Type B pancreatic cell (in vitro differentiated cells): ENCODE measurements around the gene TMEM223. TPM values are rescaled to one million over a fixed set of nuclear protein-coding genes. Genes with fewer than 3 reads are reported as not detected.

ENCODE experiments used
- DNase-seq: peaks from one replicate; pipeline ENCODE4 v3.0.0; 2021; ENCODE audit warnings: mixed read lengths; ENCODE audit not compliant: unreplicated experiment; ENCODE audit errors: extremely low spot score
- H3K27ac Mint-ChIP-seq: 2 replicates; pipeline ENCODE4 v1.8.0; 2021; ENCODE audit warnings: mild to moderate bottlenecking, mixed read lengths
- H3K27me3 Mint-ChIP-seq: 2 replicates; pipeline ENCODE4 v1.8.0; 2021; ENCODE audit warnings: mixed read lengths
- H3K36me3 Mint-ChIP-seq: 2 replicates; pipeline ENCODE4 v1.8.0; 2021; ENCODE audit warnings: mixed read lengths
- H3K4me1 Mint-ChIP-seq: one replicate; pipeline ENCODE4 v1.8.0; 2021; ENCODE audit warnings: mixed read lengths; ENCODE audit not compliant: unreplicated experiment
- H3K4me3 Mint-ChIP-seq: 2 replicates; pipeline ENCODE4 v1.8.0; 2021; ENCODE audit warnings: mild to moderate bottlenecking, mixed read lengths
- H3K9me3 Mint-ChIP-seq: 2 replicates; pipeline ENCODE4 v1.8.0; 2021; ENCODE audit warnings: mixed read lengths
- total RNA-seq: library from RNA; stranded (reverse); gene quantifications from 2 replicates; pipeline ENCODE4 v1.2.1, GENCODE V29; 2021; ENCODE audit warnings: low replicate concordance
- TF ChIP-seq, protein P1 (sequence below): fragments of 200-600 bp; sonication (generic); conservative IDR thresholded peaks from 2 replicates; pipeline ENCODE4 v1.5.0; 2021; ENCODE audit warnings: antibody characterized with exemption, mild to moderate bottlenecking

Gene TMEM223
- total RNA-seq, 1 donor from 2014 or later: 21.9 TPM

DNA sequence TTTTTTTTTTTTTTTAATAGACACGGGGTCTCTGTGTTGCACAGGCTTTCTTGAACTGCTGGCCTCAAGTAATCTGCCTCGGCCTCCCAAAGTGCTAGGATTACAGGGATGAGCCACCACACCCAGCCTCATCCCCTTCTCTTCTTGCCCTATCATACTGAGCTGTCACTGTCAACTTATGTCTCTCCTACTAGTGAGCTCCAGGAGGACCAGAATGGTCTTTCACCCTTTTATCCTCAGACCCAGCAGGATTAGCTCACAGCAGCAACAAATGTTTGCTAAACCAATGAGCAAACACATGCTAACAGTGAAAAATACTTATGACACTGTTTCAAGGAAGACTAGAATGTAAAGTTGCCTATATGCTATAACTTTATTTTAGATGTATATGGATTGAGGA is 19.9 kb upstream of the TMEM223 start:
- Mint-ChIP-seq H3K4me1 (peaks cover 3% of the 10 kb centered on the region), H3K27me3 (no peaks in the 10 kb centered on the region), H3K4me3 (no peak overlapping the region), H3K9me3 (no peaks in the 10 kb centered on the region), H3K36me3 (peaks cover 9% of the 10 kb centered on the region), H3K27ac (no peak overlapping the region)
- DNase-seq: no peak
- TF ChIP-seq, protein P1, sequence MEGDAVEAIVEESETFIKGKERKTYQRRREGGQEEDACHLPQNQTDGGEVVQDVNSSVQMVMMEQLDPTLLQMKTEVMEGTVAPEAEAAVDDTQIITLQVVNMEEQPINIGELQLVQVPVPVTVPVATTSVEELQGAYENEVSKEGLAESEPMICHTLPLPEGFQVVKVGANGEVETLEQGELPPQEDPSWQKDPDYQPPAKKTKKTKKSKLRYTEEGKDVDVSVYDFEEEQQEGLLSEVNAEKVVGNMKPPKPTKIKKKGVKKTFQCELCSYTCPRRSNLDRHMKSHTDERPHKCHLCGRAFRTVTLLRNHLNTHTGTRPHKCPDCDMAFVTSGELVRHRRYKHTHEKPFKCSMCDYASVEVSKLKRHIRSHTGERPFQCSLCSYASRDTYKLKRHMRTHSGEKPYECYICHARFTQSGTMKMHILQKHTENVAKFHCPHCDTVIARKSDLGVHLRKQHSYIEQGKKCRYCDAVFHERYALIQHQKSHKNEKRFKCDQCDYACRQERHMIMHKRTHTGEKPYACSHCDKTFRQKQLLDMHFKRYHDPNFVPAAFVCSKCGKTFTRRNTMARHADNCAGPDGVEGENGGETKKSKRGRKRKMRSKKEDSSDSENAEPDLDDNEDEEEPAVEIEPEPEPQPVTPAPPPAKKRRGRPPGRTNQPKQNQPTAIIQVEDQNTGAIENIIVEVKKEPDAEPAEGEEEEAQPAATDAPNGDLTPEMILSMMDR: no peak

DNA sequence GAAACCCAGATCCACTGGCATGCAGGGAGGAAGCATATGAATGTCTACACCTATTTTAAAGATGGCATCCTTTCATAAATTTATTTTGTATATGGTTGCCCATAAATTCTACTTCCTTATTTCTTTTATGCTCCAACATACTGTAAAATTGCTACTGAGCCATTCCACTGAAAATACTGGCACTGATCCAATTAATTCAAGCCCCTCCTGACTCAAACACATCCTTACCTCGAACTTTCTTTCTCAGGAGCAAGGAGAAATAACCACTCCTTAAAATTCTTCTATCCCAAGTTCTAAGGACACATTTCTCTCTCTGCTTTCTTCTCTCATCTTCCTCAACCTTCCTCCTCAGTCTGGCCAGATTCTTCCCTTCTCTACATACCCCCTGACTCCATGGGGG is 18.9 kb upstream of the TMEM223 start:
- peaks cover 3% of the 10 kb centered on the region for H3K4me1 Mint-ChIP-seq
- no peaks in the 10 kb centered on the region for H3K9me3 Mint-ChIP-seq
- no peak overlapping the region for H3K27ac Mint-ChIP-seq
- TF ChIP-seq, protein P1: no peak
- no peak overlapping the region for H3K4me3 Mint-ChIP-seq
- no peak for DNase-seq
- H3K36me3 Mint-ChIP-seq: peaks cover 9% of the 10 kb centered on the region
- no peaks in the 10 kb centered on the region for H3K27me3 Mint-ChIP-seq

DNA sequence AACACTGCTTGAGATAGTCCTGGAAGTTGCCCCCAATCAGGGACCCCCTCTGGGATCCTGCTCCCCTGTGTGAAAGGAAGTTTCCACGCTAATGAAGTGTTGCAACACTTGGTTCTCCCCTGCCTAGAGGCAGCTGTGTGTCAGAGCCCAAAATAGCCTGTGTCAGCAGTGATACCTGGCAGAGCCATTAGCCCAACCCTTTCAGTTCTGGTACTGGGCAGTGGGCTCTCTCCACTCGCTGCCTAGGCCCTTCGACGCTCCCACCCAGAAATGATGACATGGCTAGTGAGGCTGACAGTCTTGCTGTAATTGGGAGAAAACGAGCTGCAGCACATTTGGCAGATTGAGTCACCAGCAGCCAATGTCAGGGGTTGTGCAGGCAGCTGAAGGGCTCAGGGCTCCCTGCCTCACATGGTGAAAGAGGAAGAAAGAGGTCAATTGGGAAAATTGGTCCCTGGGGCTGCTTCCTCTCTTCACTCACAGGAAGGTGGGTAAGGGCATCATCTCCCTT is 14.9 kb upstream of the TMEM223 start:
- Mint-ChIP-seq H3K9me3 (no peaks in the 10 kb centered on the region), H3K4me1 (peaks cover 12% of the 10 kb centered on the region), H3K36me3 (peaks cover 13% of the 10 kb centered on the region), H3K4me3 (peak overlapping the region; percentile 100), H3K27ac (peak overlapping the region; percentile 98), H3K27me3 (no peaks in the 10 kb centered on the region)
- DNase-seq: no peak
- TF ChIP-seq, protein P1: no peak

DNA sequence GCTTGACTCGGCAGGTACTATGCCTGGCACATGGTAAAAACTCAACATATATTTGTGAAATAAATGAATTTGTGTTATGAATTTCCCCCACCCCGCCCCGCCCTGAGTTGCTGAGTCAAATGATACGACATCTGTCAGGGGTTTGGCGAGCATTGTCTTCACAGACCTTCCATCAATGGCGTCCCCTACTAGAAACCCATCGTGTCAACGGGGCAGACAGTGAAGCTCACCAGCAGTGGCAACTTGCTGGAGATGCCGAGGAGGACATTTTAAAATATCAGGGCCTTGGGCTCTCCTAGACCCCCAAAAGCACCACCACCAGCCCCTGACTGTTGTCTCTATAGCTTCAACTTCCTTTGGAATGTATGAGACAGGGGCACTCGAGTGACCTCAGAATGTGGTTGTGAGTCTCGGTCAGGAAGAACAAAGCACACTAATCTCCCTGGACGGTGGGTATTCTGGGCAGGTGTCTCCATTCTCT is 14.2 kb upstream of the TMEM223 start:
- peaks cover 10% of the 10 kb centered on the region for H3K4me1 Mint-ChIP-seq
- no peaks in the 10 kb centered on the region for H3K27me3 Mint-ChIP-seq
- no peaks in the 10 kb centered on the region for H3K9me3 Mint-ChIP-seq
- peak overlapping the region; percentile 98 for H3K27ac Mint-ChIP-seq
- TF ChIP-seq, protein P1: peak; percentile 9
- peak overlapping the region; percentile 100 for H3K4me3 Mint-ChIP-seq
- H3K36me3 Mint-ChIP-seq: peaks cover 20% of the 10 kb centered on the region
- DNase-seq: no peak

DNA sequence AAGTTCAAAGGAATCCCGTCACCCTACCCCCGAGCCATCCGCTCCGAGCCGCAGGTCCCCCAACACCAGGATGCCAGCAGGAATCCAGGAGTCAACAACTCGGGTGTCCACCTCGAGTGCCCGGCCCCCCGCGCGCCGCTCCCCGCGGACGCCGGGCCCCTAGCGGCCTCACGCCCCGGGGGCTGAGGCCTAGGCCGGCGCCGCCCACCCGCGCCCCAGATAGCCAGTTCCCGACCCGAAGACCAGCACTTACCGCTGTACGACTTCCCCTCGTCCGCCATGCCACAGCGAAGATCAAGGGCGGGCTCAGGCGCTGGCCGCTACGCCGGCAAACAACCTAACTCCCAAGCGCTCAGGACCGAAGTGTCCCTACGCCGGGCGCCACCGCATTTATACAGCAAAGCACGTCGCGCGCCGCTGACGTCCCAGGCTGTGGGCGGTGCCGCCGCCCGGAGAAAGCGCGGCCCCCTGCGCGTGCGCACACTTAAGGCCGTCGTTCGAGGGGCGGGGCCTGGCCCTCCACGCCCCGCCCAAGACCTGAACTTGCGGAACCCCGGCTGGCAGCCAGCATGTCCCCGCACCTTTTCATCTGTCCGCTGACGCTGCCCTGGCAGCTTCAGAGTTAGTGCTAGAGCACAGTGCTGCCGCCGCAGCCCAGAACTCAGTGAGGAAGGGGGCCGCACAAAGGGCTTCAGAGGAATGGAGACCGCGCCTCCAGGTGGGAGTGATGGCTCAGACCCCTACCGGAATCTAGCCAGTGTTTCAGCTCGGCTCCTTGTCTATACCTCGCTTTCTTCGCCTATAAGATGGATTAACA is 13.5 kb upstream of the TMEM223 start, which contains the start of gene NXF1:
NXF1 (minus strand) TSS at position 365 of the 817 bp plus-strand sequence; CDS start at position 281, 84 bp downstream.
- DNase-seq: peak; percentile 98
- peaks cover 23% of the 10 kb centered on the region for H3K36me3 Mint-ChIP-seq
- peak within 1 kb of the TSS; percentile 100 for H3K4me3 Mint-ChIP-seq
- peak within 1 kb of the TSS; percentile 98 for H3K27ac Mint-ChIP-seq
- no peaks in the 10 kb centered on the region for H3K27me3 Mint-ChIP-seq
- TF ChIP-seq, protein P1: peak; percentile 66
- H3K4me1 Mint-ChIP-seq: peaks cover 9% of the 10 kb centered on the region
- H3K9me3 Mint-ChIP-seq: no peaks in the 10 kb centered on the region
